Transverse colon (tissue), 4 donors: ENCODE data around the gene THSD4. TPM values are rescaled to one million over a fixed set of nuclear protein-coding genes. Genes with fewer than 3 reads are reported as not detected.

ENCODE experiments used
- DNase-seq: peaks from one replicate; pipeline ENCODE4 v3.0.0-alpha.2; 2019
- H3K27ac ChIP-seq, 4 donors: fragments of 200-600 bp; sonication (generic); 2 replicates each; pipeline ENCODE4 v1.5.1; 2016 to 2018; ENCODE audit warnings: inconsistent platforms in 4 of 4
- H3K27me3 ChIP-seq: fragments of 200-600 bp; sonication (generic); 2 replicates; pipeline ENCODE4 v1.5.1; 2017; ENCODE audit warnings: inconsistent platforms
- H3K36me3 ChIP-seq, 4 donors: fragments of 200-600 bp; sonication (generic); 2 replicates each; pipeline ENCODE4 v1.5.1; 2017 to 2019; ENCODE audit warnings: inconsistent platforms in 4 of 4
- H3K4me1 ChIP-seq, 4 donors: fragments of 200-600 bp; sonication (generic); 2 replicates each; pipeline ENCODE4 v1.5.1; 2017 to 2020; ENCODE audit warnings: inconsistent platforms in 4 of 4
- H3K4me3 ChIP-seq, 4 donors: fragments of 200-600 bp; sonication (generic); 1 replicate in 1 of 4; 2 replicates in 3 of 4; pipeline versions ENCODE4 v1.5.1 to v1.6.1; 2017 to 2019; ENCODE audit warnings: inconsistent platforms in 4 of 4
- H3K9me3 ChIP-seq, 2 donors: fragments of 200-600 bp; sonication (generic); 2 replicates each; pipeline ENCODE4 v1.5.1; 2017 to 2019; ENCODE audit warnings: inconsistent platforms in 2 of 2
- CTCF ChIP-seq, 5 experiments: fragments of 200-600 bp in 3 of 5; fragments of 450-650 bp in 2 of 5; sonication (generic) in 3 of 5; IDR thresholded peaks; 1 replicate in 2 of 5; 2 replicates in 3 of 5; pipeline ENCODE4 v1.5.1; 2016 to 2017; ENCODE audit warnings: antibody characterized with exemption in 5 of 5, inconsistent platforms in 3 of 5, mild to moderate bottlenecking in 2 of 5, moderate library complexity in 1 of 5
- EP300 ChIP-seq: sonication (generic); formaldehyde crosslinking; IDR thresholded peaks from one replicate; pipeline ENCODE4 v1.6.1; 2017; ENCODE audit warnings: antibody characterized with exemption, low read depth
- POLR2A ChIP-seq: fragments of 450-650 bp; IDR thresholded peaks from one replicate; pipeline ENCODE4 v1.6.1; 2016; ENCODE audit warnings: antibody characterized with exemption, mild to moderate bottlenecking, moderate library complexity
- POLR2AphosphoS5 ChIP-seq, 3 donors: sonication (generic); formaldehyde crosslinking; IDR thresholded peaks; one replicate each; pipeline ENCODE4 v1.6.1; 2016; ENCODE audit warnings: antibody characterized with exemption in 3 of 3
- WGBS, 2 donors: methylation state at CpG; one replicate each; pipeline ENCODE4 v1.1.5; 2018; ENCODE audit warnings: low coverage in 1 of 2; 5-methylcytosine and 5-hydroxymethylcytosine counted together
- in situ Hi-C, 4 donors: fragments of 200-750 bp; cut with MboI; loops; one replicate each; pipeline versions ENCODE4 v1.15.0 to v1.15.1; 2017; ENCODE audit warnings: low sequenced_read_pairs in 3 of 4, low pct_ligation_motif_present in 1 of 4, low pct_unique_long_range_greater_than_20kb in 1 of 4
- intact Hi-C: fragments of 100-400 bp; cut with DNase I; formaldehyde crosslinking; loops from one replicate; pipeline ENCODE4 v1.15.1; 2023; ENCODE audit warnings: low total_unique reads
- total RNA-seq, 4 donors: library from RNA; depleted of rRNA; stranded (reverse); fragments of >200 nt; gene quantifications; one replicate each; pipeline ENCODE4 v1.1.0, GENCODE V29; 2016

THSD4 gene
- total RNA-seq, 4 donors from 2014 or later: 13.3 to 57.2 (median 47.4) TPM

- H3K36me3 ChIP-seq: no peaks in the 10 kb centered on the region
- no peak overlapping the region for H3K27ac ChIP-seq
- no peaks in the 10 kb centered on the region for H3K9me3 ChIP-seq
- peaks cover 0 to 29% (median 8%) of the 10 kb centered on the region in 4 donors for H3K4me1 ChIP-seq
- intact Hi-C loops: no loop called here
- in situ Hi-C loops: no loop called here
- TF ChIP-seq EP300 (no peak), POLR2AphosphoS5 (IDR thresholded peaks at IDR 0.05) (no peak), POLR2A (no peak), CTCF (IDR thresholded peaks at IDR 0.05) (no peak)
- DNase-seq: no peak
- 31 to 59% methylated on average over 5 to 8 of the region's 8 CpGs for WGBS, 2 donors
- H3K4me3 ChIP-seq: no peak overlapping the region
- no peaks in the 10 kb centered on the region for H3K27me3 ChIP-seq
These were observed 486.0 kb downstream of the THSD4 start for GRCh38 chr15:71601038-71601834.

GRCh38 chr15:71603379-71603778, 488.1 kb downstream of the THSD4 start:
- no peak for TF ChIP-seq CTCF (IDR thresholded peaks at IDR 0.05)
- TF ChIP-seq POLR2AphosphoS5 (IDR thresholded peaks at IDR 0.05): no peak
- no peak for TF ChIP-seq POLR2A
- no peak for TF ChIP-seq EP300
- Histone ChIP-seq H3K36me3 (no peaks in the 10 kb centered on the region), H3K9me3 (no peaks in the 10 kb centered on the region), H3K27me3 (no peaks in the 10 kb centered on the region), H3K27ac (no peak overlapping the region), H3K4me3 (no peak overlapping the region), H3K4me1 (peaks cover 0 to 16% (median 4%) of the 10 kb centered on the region in 4 donors)
- intact Hi-C loops: no loop called here
- no peak for DNase-seq
- in situ Hi-C loops: no loop called here
- whole genome bisulfite sequencing, 2 donors: 60 to 100% methylated on average over 1 to 7 of the region's 7 CpGs

- WGBS, 2 donors: 88 to 96% methylated on average over 6 to 7 of the region's 7 CpGs
- in situ Hi-C loops (no loop called here), intact Hi-C loops (no loop called here)
- Histone ChIP-seq H3K27me3 (no peaks in the 10 kb centered on the region), H3K27ac (no peak overlapping the region), H3K4me3 (no peak overlapping the region), H3K4me1 (no peaks in the 10 kb centered on the region), H3K36me3 (no peaks in the 10 kb centered on the region), H3K9me3 (no peaks in the 10 kb centered on the region)
- no peak for TF ChIP-seq POLR2A
- TF ChIP-seq CTCF (IDR thresholded peaks at IDR 0.05): no peak
- no peak for TF ChIP-seq POLR2AphosphoS5 (IDR thresholded peaks at IDR 0.05)
- TF ChIP-seq EP300: no peak
- DNase-seq: no peak
These were observed 492.1 kb downstream of the THSD4 start for GRCh38 chr15:71607383-71607782.

GRCh38 chr15:71610728-71611552, 495.7 kb downstream of the THSD4 start:
- no peaks in the 10 kb centered on the region for H3K27me3 ChIP-seq
- TF ChIP-seq CTCF (IDR thresholded peaks at IDR 0.05) (no peak), POLR2AphosphoS5 (IDR thresholded peaks at IDR 0.05) (no peak), EP300 (no peak), POLR2A (no peak)
- no peak overlapping the region for H3K27ac ChIP-seq
- H3K36me3 ChIP-seq: no peaks in the 10 kb centered on the region
- H3K9me3 ChIP-seq: no peaks in the 10 kb centered on the region
- DNase-seq: no peak
- H3K4me1 ChIP-seq: no peaks in the 10 kb centered on the region
- no peak overlapping the region for H3K4me3 ChIP-seq
- intact Hi-C loops: no loop called here
- 72 to 90% methylated on average over 4 to 6 of the region's 6 CpGs for WGBS, 2 donors
- in situ Hi-C loops: no loop called here
